Measurements from ENCODE around the gene CHRDL2. TPM values are rescaled to one million over a fixed set of nuclear protein-coding genes. Genes with fewer than 3 reads are reported as not detected.

CHRDL2 gene
- polyA plus RNA-seq, 2 of the 4 experiments (the other 2 are of a cell fraction): 2.3 to 5.8 TPM

DNA sequence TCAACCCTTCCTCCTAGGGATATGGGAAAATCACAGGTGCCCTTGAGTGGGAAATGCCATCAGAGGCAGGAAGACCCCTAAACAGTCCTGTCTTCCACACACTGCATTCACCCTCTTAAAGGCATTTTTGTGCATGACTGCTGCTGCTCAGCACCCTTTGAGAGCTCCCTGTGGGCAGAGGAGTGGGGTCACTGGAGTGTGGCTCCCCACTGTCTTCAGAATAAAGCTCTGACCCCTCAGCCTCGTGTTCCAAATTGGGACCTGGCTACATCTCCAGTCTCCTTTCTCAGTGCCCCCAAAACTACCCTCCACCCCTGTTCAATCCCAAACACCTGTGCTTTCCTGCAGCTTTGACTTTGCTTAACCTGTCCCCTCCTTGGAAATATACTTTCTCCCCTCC lies 46.6 kb downstream of the CHRDL2 start:
- POLR2A ChIA-PET: no interaction called here
- WGBS (ENCODE audit: missing lambda C conversion rate): 36% methylated on average over 1 of the region's 1 CpG
- no peak overlapping the region for H3K4me2 ChIP-seq
- ATAC-seq (no peak), FAIRE-seq (no peak), DNase-seq (ENCODE audit: low read depth in 1 of 2, low spot score in 1 of 2) (no peak)
- no peaks in the 10 kb centered on the region for H3K9me3 ChIP-seq
- H3K4me3 ChIP-seq: no peak overlapping the region
- CTCF ChIA-PET: interaction anchor here (0.7 to 20.4 kb wide), 5 partner anchors 8 to 56 kb away, joined by 3 to 281 read pairs (median 9); no protein-coding TSS in a partner anchor
- TF ChIP-seq, protein P1, sequence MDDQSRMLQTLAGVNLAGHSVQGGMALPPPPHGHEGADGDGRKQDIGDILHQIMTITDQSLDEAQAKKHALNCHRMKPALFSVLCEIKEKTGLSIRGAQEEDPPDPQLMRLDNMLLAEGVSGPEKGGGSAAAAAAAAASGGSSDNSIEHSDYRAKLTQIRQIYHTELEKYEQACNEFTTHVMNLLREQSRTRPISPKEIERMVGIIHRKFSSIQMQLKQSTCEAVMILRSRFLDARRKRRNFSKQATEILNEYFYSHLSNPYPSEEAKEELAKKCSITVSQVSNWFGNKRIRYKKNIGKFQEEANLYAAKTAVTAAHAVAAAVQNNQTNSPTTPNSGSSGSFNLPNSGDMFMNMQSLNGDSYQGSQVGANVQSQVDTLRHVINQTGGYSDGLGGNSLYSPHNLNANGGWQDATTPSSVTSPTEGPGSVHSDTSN (IDR thresholded peaks at IDR 0.05): no peak
- TF ChIP-seq USF2 (IDR thresholded peaks at IDR 0.05) (no peak), HOXA7 (CRISPR knock-in tag; IDR thresholded peaks at IDR 0.05) (no peak), FOXS1 (CRISPR knock-in tag; IDR thresholded peaks at IDR 0.05) (no peak), TFCP2L1 (CRISPR knock-in tag; IDR thresholded peaks at IDR 0.05) (no peak), SREBF2 (IDR thresholded peaks at IDR 0.05) (no peak), ESRRA (IDR thresholded peaks at IDR 0.05; ENCODE audit: borderline replicate concordance, low read length) (no peak), GATA3 (IDR thresholded peaks at IDR 0.05; ENCODE audit: borderline replicate concordance) (no peak), CHD2 (IDR thresholded peaks at IDR 0.05; ENCODE audit: low read length, partially characterized antibody) (no peak), RNF2 (IDR thresholded peaks at IDR 0.05; ENCODE audit: borderline replicate concordance, low read depth) (no peak), FOSL2 (IDR thresholded peaks at IDR 0.05) (no peak), FOSL2 (CRISPR knock-in tag; IDR thresholded peaks at IDR 0.05) (no peak), HEYL (CRISPR knock-in tag; IDR thresholded peaks at IDR 0.05) (no peak), JUNB (IDR thresholded peaks at IDR 0.05) (no peak), MAZ (IDR thresholded peaks at IDR 0.05; ENCODE audit: borderline replicate concordance, low read depth, low read length) (no peak), CEBPB (IDR thresholded peaks at IDR 0.05) (no peak), RCOR1 (IDR thresholded peaks at IDR 0.05; ENCODE audit: low read depth, low read length) (no peak), NFE2L2 (conservative IDR thresholded peaks at IDR 0.05; ENCODE audit: low read length) (no peak), NR3C1 (IDR thresholded peaks at IDR 0.05) (no peak)
- TF ChIP-seq, protein P2, sequence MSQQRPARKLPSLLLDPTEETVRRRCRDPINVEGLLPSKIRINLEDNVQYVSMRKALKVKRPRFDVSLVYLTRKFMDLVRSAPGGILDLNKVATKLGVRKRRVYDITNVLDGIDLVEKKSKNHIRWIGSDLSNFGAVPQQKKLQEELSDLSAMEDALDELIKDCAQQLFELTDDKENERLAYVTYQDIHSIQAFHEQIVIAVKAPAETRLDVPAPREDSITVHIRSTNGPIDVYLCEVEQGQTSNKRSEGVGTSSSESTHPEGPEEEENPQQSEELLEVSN (IDR thresholded peaks at IDR 0.05; ENCODE audit: borderline replicate concordance, low read depth): no peak
- peak overlapping the region; percentile 2 to 88; a peak in 5 of 6 replicates for H3K27ac ChIP-seq
- peaks cover 47% of the 10 kb centered on the region for H3K4me1 ChIP-seq

GRCh38 chr11:74683941-74684481 lies 47.2 kb downstream of the CHRDL2 start:
- DNase-seq (ENCODE audit: low read depth in 1 of 2, low spot score in 1 of 2) (no peak), ATAC-seq (0 out of 6 replicates have a peak, but pooled peaks of 1 of the 2 experiments have one; percentile 4), FAIRE-seq (no peak)
- no peak for TF ChIP-seq CEBPB (IDR thresholded peaks at IDR 0.05)
- no peak for TF ChIP-seq RNF2 (IDR thresholded peaks at IDR 0.05; ENCODE audit: borderline replicate concordance, low read depth)
- no peak for TF ChIP-seq HOXB13 (CRISPR knock-in tag; IDR thresholded peaks at IDR 0.05; ENCODE audit: low read depth)
- no peak for TF ChIP-seq ZSCAN20 (CRISPR knock-in tag; IDR thresholded peaks at IDR 0.05)
- TF ChIP-seq EHF (CRISPR knock-in tag; IDR thresholded peaks at IDR 0.05): no peak
- TF ChIP-seq RAD21 (conservative IDR thresholded peaks at IDR 0.05 in 1 of 2, IDR thresholded peaks at IDR 0.05 in 1 of 2): no peak
- no peak for TF ChIP-seq EP300 (IDR thresholded peaks at IDR 0.05)
- TF ChIP-seq JUNB (IDR thresholded peaks at IDR 0.05): no peak
- TF ChIP-seq BCL3 (IDR thresholded peaks at IDR 0.05): no peak
- no peak for TF ChIP-seq MAZ (IDR thresholded peaks at IDR 0.05; ENCODE audit: borderline replicate concordance, low read depth, low read length)
- TF ChIP-seq RCOR1 (IDR thresholded peaks at IDR 0.05; ENCODE audit: low read depth, low read length): no peak
- no peak for TF ChIP-seq MAX (IDR thresholded peaks at IDR 0.05)
- ChIA-PET POLR2A (no interaction called here), CTCF (interaction anchor here (1.7 to 20.4 kb wide), 2 partner anchors 16 to 43 kb away, joined by 9 to 281 read pairs; no protein-coding TSS in a partner anchor)
- Histone ChIP-seq H3K4me2 (no peak overlapping the region), H3K27ac (peak overlapping the region; percentile 2 to 88; a peak in 5 of 6 replicates), H3K4me1 (peaks cover 47% of the 10 kb centered on the region), H3K9me3 (no peaks in the 10 kb centered on the region), H3K4me3 (no peak overlapping the region)
- 88% methylated on average over 12 of the region's 12 CpGs for WGBS (ENCODE audit: missing lambda C conversion rate)

Data from A549 (cell line).